ENCODE results near the gene ARL4A. TPM values are rescaled to one million over a fixed set of nuclear protein-coding genes. Genes with fewer than 3 reads are reported as not detected.

ARL4A gene
- total RNA-seq, 1 experiment from 2014 or later: 39.4 TPM

DNA sequence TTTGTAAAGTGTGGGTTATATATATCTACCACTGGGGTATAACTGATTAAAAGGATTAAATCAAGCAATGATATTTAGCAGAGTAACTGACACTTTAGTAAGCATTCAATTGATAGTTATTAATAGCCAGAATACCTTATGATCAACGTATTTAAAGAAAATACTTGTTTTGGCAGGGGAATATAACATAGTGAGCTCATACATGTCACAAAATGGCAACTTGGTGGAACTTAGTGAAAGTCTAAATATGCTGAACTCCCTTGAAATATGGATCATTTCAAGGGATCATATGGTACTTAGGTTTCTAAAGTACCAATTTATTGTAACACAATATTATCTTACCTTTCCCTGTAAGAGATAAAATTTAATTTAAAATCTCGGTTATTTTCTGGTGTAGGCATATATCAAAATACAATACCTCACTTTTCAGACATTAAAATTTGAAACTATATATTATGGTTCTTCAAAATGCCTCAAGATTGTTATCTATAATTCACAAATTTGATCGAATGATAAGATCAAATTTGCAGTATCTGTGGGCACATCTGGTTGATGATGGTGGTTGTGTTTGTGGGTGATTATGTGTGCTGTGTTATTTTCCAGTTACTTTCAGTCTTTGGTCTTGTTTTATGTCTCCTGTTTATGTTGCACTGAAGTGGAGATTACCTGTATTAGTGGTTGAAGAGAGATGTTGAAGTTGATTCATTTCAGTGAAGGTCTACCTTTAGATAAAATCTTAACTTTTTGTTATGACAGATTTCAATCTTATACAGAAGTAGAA is 5.2 kb downstream of the ARL4A start:
- H3K79me1 ChIP-seq (ENCODE audit: insufficient read depth, low read depth, low read length, poor library complexity, severe bottlenecking): no peaks in the 10 kb centered on the region
- H3K4me1 ChIP-seq (ENCODE audit: insufficient read depth, low read length): no peaks in the 10 kb centered on the region; the same call in 1 of the 2 replicates
- no peaks in the 10 kb centered on the region for H4K20me1 ChIP-seq (ENCODE audit: control insufficient read depth, insufficient read depth, insufficient read length)
- no peak overlapping the region for H4K5ac ChIP-seq (ENCODE audit: insufficient read length, low read depth, low read length)
- no peak overlapping the region for H3K4me2 ChIP-seq (ENCODE audit: insufficient read depth, insufficient read length, low read length)
- no peak overlapping the region for H2BK20ac ChIP-seq (ENCODE audit: low read depth, low read length, poor library complexity, severe bottlenecking)
- H3K9me3 ChIP-seq (ENCODE audit: control insufficient read depth, low read depth, low read length): no peaks in the 10 kb centered on the region
- H3K14ac ChIP-seq (ENCODE audit: insufficient read depth, low read length): no peak overlapping the region
- H3K23ac ChIP-seq (ENCODE audit: insufficient read length, low read depth, low read length): no peak overlapping the region
- H3K18ac ChIP-seq (ENCODE audit: insufficient read length, low read depth, low read length): no peak overlapping the region
- no peak overlapping the region for H3K4me3 Mint-ChIP-seq
- no peak overlapping the region for H2AFZ ChIP-seq (ENCODE audit: low read length)
- no peaks in the 10 kb centered on the region for H3K27me3 Mint-ChIP-seq (ENCODE audit: low read depth)
- no peak overlapping the region for H4K8ac ChIP-seq (replicated peaks; ENCODE audit: insufficient read length, low read depth, low read length)
- H3T11ph ChIP-seq (ENCODE audit: low read length): no peak overlapping the region
- no peak for DNase-seq
- H3K4ac ChIP-seq (ENCODE audit: low read depth, low read length): no peak overlapping the region
- H3K4me1 Mint-ChIP-seq: peaks cover 27 to 38% of the 10 kb centered on the region in 2 experiments
- no peak overlapping the region for H3K56ac ChIP-seq (ENCODE audit: insufficient read length, low read depth, low read length)
- peak overlapping the region in 1 of 3 experiments; percentile 28; a peak in 2 of 7 replicates for H3K27ac Mint-ChIP-seq
- peaks cover 2% of the 10 kb centered on the region for H3K23me2 ChIP-seq (ENCODE audit: insufficient read length, low read depth, low read length, poor library complexity, severe bottlenecking)
- WGBS (ENCODE audit: extremely low coverage, insufficient read length, low lambda C conversion rate): no CpG with 5 or more reads among the region's 3 CpGs
- no peak overlapping the region for H2BK120ac ChIP-seq (ENCODE audit: low read depth, low read length, poor library complexity, severe bottlenecking)
- no peak overlapping the region for H2BK5ac ChIP-seq (ENCODE audit: insufficient read length, low read length)
- no peaks in the 10 kb centered on the region for H3K27me3 ChIP-seq (ENCODE audit: insufficient read depth, low read length)
- H4K91ac ChIP-seq (ENCODE audit: insufficient read length, low read depth, low read length): no peak overlapping the region
- TF ChIP-seq, protein P1, sequence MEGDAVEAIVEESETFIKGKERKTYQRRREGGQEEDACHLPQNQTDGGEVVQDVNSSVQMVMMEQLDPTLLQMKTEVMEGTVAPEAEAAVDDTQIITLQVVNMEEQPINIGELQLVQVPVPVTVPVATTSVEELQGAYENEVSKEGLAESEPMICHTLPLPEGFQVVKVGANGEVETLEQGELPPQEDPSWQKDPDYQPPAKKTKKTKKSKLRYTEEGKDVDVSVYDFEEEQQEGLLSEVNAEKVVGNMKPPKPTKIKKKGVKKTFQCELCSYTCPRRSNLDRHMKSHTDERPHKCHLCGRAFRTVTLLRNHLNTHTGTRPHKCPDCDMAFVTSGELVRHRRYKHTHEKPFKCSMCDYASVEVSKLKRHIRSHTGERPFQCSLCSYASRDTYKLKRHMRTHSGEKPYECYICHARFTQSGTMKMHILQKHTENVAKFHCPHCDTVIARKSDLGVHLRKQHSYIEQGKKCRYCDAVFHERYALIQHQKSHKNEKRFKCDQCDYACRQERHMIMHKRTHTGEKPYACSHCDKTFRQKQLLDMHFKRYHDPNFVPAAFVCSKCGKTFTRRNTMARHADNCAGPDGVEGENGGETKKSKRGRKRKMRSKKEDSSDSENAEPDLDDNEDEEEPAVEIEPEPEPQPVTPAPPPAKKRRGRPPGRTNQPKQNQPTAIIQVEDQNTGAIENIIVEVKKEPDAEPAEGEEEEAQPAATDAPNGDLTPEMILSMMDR (conservative IDR thresholded peaks at IDR 0.05): no peak
- no peak overlapping the region for H2BK12ac ChIP-seq (ENCODE audit: insufficient read length, low read depth, low read length)
- no peak overlapping the region for H2AK5ac ChIP-seq (ENCODE audit: insufficient read length, low read length)
- peaks cover 0 to 9% (median 2%) of the 10 kb centered on the region in 3 experiments; a peak in 5 of 7 replicates for H3K36me3 Mint-ChIP-seq (ENCODE audit: insufficient read depth in 1 of 3, low read depth in 3 of 3)
- H3K79me2 ChIP-seq (ENCODE audit: insufficient read depth, low read length): peaks cover 15% of the 10 kb centered on the region; the same call in 1 of the 2 replicates
- no peak overlapping the region for H2BK15ac ChIP-seq (ENCODE audit: low read depth, low read length)
- no peak overlapping the region for H3K9ac ChIP-seq (ENCODE audit: extremely low read depth, insufficient read length, low read length)
- no peaks in the 10 kb centered on the region for H3K9me3 Mint-ChIP-seq
- H3K27ac ChIP-seq (ENCODE audit: insufficient read length, low read depth, low read length): no peak overlapping the region

Data from H9 (cell line).